HepG2 (cell line): ENCODE results near the gene ARPIN. TPM values are rescaled to one million over a fixed set of nuclear protein-coding genes. Genes with fewer than 3 reads are reported as not detected.

Experiments used
- ELF1 ChIP-seq: sonication (generic); formaldehyde crosslinking; IDR thresholded peaks from 2 replicates; pipeline ENCODE4 v1.4.0; 2020; ENCODE audit warnings: missing genetic modification reagents
- ERF ChIP-seq: IDR thresholded peaks from 2 replicates; pipeline ENCODE4 v1.6.1; 2018; ENCODE audit warnings: missing biosample characterization, missing genetic modification reagents
- FOSL1 ChIP-seq: sonication (generic); formaldehyde crosslinking; IDR thresholded peaks from 2 replicates; pipeline ENCODE4 v1.9.0; 2021; ENCODE audit warnings: missing genetic modification reagents, borderline replicate concordance
- HOXA7 ChIP-seq: sonication (generic); formaldehyde crosslinking; IDR thresholded peaks from 2 replicates; pipeline ENCODE4 v1.8.1; 2022; ENCODE audit warnings: mild to moderate bottlenecking, missing genetic modification reagents, moderate library complexity
- NFKBIZ ChIP-seq: IDR thresholded peaks from 2 replicates; pipeline ENCODE4 v1.6.1; 2018; ENCODE audit warnings: missing genetic modification reagents, missing compliant biosample characterization
- RBAK ChIP-seq: sonication (generic); formaldehyde crosslinking; IDR thresholded peaks from 2 replicates; pipeline ENCODE4 v1.5.1; 2020; ENCODE audit warnings: mild to moderate bottlenecking, missing genetic modification reagents
- SAFB2 ChIP-seq: sonication (generic); formaldehyde crosslinking; IDR thresholded peaks from 2 replicates; pipeline ENCODE4 v1.5.1; 2020; ENCODE audit warnings: missing genetic modification reagents, low read depth, mild to moderate bottlenecking, borderline replicate concordance
- SNAI1 ChIP-seq: sonication (generic); formaldehyde crosslinking; IDR thresholded peaks from 2 replicates; pipeline ENCODE4 v1.5.0; 2020; ENCODE audit warnings: mild to moderate bottlenecking, missing genetic modification reagents, borderline replicate concordance
- SRSF1 ChIP-seq: fragments of 200-400 bp; formaldehyde crosslinking; optimal IDR thresholded peaks from 2 replicates; pipeline ENCODE3; 2017; ENCODE audit warnings: mild to moderate bottlenecking, low read depth, low read length, moderate library complexity
- TARDBP ChIP-seq: sonication (generic); formaldehyde crosslinking; IDR thresholded peaks from 2 replicates; pipeline ENCODE4 v1.8.0; 2022; ENCODE audit warnings: mild to moderate bottlenecking, missing genetic modification reagents
- TBL1XR1 ChIP-seq: fragments of 150-350 bp; IDR thresholded peaks from 2 replicates; pipeline ENCODE4 v1.6.1; 2014; ENCODE audit warnings: borderline replicate concordance, low read length; ENCODE audit not compliant: partially characterized antibody
- TBX3 ChIP-seq: fragments of 450-650 bp; IDR thresholded peaks from 2 replicates; pipeline ENCODE4 v1.6.1; 2017; ENCODE audit warnings: antibody characterized with exemption, mild to moderate bottlenecking, inconsistent platforms, borderline replicate concordance
- TCF12 ChIP-seq, 2 experiments: fragments of 450-650 bp in 1 of 2; sonication (generic) in 1 of 2; formaldehyde crosslinking in 1 of 2; IDR thresholded peaks; 2 replicates each; pipeline versions ENCODE4 v1.6.1 to v1.8.0; 2017 to 2022; ENCODE audit warnings: antibody characterized with exemption in 1 of 2, mild to moderate bottlenecking in 1 of 2, missing genetic modification reagents in 1 of 2, moderate library complexity in 1 of 2
- ZNF484 ChIP-seq: sonication (generic); formaldehyde crosslinking; IDR thresholded peaks from 2 replicates; pipeline ENCODE4 v1.5.1; 2020; ENCODE audit warnings: mild to moderate bottlenecking, low read depth, missing genetic modification reagents, borderline replicate concordance
- ZNF615 ChIP-seq: sonication (generic); formaldehyde crosslinking; IDR thresholded peaks from 2 replicates; pipeline ENCODE4 v1.5.0; 2020; ENCODE audit warnings: mild to moderate bottlenecking, missing genetic modification reagents, borderline replicate concordance
- polyA plus RNA-seq, 8 experiments: library from polyadenylated mRNA; depleted of rRNA in 3 of 8; stranded (reverse) in 7 of 8; unstranded in 1 of 8; fragments of >200 nt; fragmentation: Illumina TruSeq in 4 of 8; extraction: Trizol in 4 of 8; gene quantifications; 2 replicates each; pipeline versions ENCODE4 v1.2.1 to v1.2.3, GENCODE V29; 2011 to 2016; ENCODE audit warnings: low read depth in 4 of 8, missing spikeins in 1 of 8, mixed read lengths in 1 of 8; ENCODE audit not compliant: insufficient read depth in 1 of 8
- total RNA-seq, 5 experiments: library from RNA; depleted of rRNA; stranded (reverse); fragments of >200 nt; fragmentation: Illumina TruSeq; extraction: Trizol; gene quantifications; 2 replicates each; pipeline ENCODE4 v1.2.3, GENCODE V29; 2016; ENCODE audit warnings: low read depth in 1 of 5
- TF ChIP-seq, protein P1 (sequence below): IDR thresholded peaks from 2 replicates; pipeline ENCODE4 v1.6.1; 2016; ENCODE audit warnings: low read depth, control low read depth
- TF ChIP-seq, protein P2 (sequence below): sonication (generic); formaldehyde crosslinking; IDR thresholded peaks from 2 replicates; pipeline ENCODE4 v1.4.0; 2020; ENCODE audit warnings: mild to moderate bottlenecking, missing genetic modification reagents, borderline replicate concordance
- TF ChIP-seq, protein P3 (sequence below): sonication (generic); formaldehyde crosslinking; IDR thresholded peaks from 2 replicates; pipeline ENCODE4 v1.5.0; 2020; ENCODE audit warnings: mild to moderate bottlenecking, missing genetic modification reagents
- TF ChIP-seq, protein P4 (sequence below): sonication (generic); formaldehyde crosslinking; IDR thresholded peaks from 2 replicates; pipeline ENCODE4 v1.5.0; 2020; ENCODE audit warnings: missing genetic modification reagents

ARPIN gene
- total and polyA plus RNA-seq, 2 of the 13 experiments (the other 11 are each of a cell fraction or from before 2014, with no cell fraction given): 2.8 to 5.0 TPM

DNA sequence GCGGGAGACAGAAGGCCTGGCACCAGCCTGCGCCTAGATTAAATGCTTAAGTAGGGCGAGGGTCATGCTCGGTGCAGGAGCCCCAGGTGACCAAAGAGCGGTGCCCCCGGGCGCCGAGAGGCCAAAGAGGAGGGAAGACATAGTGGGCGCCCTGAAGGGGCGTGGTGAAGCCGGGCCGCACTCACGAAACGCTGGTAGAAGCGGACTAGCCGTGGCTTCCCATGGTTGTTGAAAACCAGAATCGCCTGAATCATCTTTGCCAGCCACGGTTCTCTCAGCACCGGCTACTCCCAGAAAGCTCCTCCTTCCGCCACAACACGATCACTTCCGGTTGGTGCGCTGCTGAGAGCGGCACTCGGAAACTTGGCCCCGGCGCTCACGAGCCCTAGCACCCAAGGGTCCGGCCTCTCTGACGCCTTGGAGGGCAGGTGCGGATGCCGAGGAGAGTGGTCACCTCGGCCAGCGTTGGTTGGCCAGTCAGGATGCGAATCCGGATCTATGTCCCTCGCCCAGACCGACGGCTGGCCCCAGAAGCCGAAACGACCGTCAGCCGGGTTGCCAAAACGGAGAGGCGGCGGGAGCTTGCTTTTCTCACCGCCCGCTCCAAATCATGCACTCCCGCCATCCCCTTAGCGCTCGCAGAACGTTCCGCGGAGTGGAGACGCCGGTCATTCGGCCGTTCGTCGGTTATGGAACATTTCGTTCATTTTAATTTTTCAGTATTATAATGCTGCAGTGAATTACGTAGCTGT lies 18.9 kb downstream of the ARPIN start, which contains the start of gene AP3S2 (continued):
- TF ChIP-seq, protein P1, sequence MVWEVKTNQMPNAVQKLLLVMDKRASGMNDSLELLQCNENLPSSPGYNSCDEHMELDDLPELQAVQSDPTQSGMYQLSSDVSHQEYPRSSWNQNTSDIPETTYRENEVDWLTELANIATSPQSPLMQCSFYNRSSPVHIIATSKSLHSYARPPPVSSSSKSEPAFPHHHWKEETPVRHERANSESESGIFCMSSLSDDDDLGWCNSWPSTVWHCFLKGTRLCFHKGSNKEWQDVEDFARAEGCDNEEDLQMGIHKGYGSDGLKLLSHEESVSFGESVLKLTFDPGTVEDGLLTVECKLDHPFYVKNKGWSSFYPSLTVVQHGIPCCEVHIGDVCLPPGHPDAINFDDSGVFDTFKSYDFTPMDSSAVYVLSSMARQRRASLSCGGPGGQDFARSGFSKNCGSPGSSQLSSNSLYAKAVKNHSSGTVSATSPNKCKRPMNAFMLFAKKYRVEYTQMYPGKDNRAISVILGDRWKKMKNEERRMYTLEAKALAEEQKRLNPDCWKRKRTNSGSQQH (CRISPR knock-in tag): peak; percentile 98
- TF ChIP-seq SAFB2 (CRISPR knock-in tag): peak; percentile 45; the same call in 1 of the 2 replicates
- peak; percentile 64 for TF ChIP-seq ZNF615 (CRISPR knock-in tag)
- no peak for TF ChIP-seq TCF12 (IDR thresholded peaks at IDR 0.05)
- TF ChIP-seq TCF12 (CRISPR knock-in tag; IDR thresholded peaks at IDR 0.05): 0 out of 2 replicates have a peak, but pooled peaks have one; percentile 22
- TF ChIP-seq SNAI1 (CRISPR knock-in tag): no peak
- TF ChIP-seq TARDBP: peak; percentile 96
- TF ChIP-seq ELF1 (CRISPR knock-in tag): peak; percentile 95
- TF ChIP-seq TBX3: peak; percentile 74
- TF ChIP-seq NFKBIZ (CRISPR knock-in tag): peak; percentile 87
- TF ChIP-seq HOXA7 (CRISPR knock-in tag): no peak
- TF ChIP-seq ZNF484: no peak
- TF ChIP-seq ERF: peak; percentile 96
- peak; percentile 70 for TF ChIP-seq SRSF1
- TF ChIP-seq, protein P2, sequence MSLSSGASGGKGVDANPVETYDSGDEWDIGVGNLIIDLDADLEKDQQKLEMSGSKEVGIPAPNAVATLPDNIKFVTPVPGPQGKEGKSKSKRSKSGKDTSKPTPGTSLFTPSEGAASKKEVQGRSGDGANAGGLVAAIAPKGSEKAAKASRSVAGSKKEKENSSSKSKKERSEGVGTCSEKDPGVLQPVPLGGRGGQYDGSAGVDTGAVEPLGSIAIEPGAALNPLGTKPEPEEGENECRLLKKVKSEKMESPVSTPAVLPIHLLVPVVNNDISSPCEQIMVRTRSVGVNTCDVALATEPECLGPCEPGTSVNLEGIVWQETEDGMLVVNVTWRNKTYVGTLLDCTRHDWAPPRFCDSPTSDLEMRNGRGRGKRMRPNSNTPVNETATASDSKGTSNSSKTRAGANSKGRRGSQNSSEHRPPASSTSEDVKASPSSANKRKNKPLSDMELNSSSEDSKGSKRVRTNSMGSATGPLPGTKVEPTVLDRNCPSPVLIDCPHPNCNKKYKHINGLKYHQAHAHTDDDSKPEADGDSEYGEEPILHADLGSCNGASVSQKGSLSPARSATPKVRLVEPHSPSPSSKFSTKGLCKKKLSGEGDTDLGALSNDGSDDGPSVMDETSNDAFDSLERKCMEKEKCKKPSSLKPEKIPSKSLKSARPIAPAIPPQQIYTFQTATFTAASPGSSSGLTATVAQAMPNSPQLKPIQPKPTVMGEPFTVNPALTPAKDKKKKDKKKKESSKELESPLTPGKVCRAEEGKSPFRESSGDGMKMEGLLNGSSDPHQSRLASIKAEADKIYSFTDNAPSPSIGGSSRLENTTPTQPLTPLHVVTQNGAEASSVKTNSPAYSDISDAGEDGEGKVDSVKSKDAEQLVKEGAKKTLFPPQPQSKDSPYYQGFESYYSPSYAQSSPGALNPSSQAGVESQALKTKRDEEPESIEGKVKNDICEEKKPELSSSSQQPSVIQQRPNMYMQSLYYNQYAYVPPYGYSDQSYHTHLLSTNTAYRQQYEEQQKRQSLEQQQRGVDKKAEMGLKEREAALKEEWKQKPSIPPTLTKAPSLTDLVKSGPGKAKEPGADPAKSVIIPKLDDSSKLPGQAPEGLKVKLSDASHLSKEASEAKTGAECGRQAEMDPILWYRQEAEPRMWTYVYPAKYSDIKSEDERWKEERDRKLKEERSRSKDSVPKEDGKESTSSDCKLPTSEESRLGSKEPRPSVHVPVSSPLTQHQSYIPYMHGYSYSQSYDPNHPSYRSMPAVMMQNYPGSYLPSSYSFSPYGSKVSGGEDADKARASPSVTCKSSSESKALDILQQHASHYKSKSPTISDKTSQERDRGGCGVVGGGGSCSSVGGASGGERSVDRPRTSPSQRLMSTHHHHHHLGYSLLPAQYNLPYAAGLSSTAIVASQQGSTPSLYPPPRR (CRISPR knock-in tag): peak; percentile 73; the same call in 1 of the 2 replicates
- peak; percentile 47; the same call in 1 of the 2 replicates for TF ChIP-seq RBAK (CRISPR knock-in tag)
- TF ChIP-seq, protein P3, sequence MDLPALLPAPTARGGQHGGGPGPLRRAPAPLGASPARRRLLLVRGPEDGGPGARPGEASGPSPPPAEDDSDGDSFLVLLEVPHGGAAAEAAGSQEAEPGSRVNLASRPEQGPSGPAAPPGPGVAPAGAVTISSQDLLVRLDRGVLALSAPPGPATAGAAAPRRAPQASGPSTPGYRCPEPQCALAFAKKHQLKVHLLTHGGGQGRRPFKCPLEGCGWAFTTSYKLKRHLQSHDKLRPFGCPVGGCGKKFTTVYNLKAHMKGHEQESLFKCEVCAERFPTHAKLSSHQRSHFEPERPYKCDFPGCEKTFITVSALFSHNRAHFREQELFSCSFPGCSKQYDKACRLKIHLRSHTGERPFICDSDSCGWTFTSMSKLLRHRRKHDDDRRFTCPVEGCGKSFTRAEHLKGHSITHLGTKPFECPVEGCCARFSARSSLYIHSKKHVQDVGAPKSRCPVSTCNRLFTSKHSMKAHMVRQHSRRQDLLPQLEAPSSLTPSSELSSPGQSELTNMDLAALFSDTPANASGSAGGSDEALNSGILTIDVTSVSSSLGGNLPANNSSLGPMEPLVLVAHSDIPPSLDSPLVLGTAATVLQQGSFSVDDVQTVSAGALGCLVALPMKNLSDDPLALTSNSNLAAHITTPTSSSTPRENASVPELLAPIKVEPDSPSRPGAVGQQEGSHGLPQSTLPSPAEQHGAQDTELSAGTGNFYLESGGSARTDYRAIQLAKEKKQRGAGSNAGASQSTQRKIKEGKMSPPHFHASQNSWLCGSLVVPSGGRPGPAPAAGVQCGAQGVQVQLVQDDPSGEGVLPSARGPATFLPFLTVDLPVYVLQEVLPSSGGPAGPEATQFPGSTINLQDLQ (CRISPR knock-in tag): no peak
- TF ChIP-seq TBL1XR1: peak; percentile 82
- TF ChIP-seq, protein P4, sequence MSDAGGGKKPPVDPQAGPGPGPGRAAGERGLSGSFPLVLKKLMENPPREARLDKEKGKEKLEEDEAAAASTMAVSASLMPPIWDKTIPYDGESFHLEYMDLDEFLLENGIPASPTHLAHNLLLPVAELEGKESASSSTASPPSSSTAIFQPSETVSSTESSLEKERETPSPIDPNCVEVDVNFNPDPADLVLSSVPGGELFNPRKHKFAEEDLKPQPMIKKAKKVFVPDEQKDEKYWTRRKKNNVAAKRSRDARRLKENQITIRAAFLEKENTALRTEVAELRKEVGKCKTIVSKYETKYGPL (CRISPR knock-in tag): 0 out of 2 replicates have a peak, but pooled peaks have one; percentile 19
- no peak; the same call in 1 of the 2 replicates for TF ChIP-seq FOSL1 (CRISPR knock-in tag)
